IMR-90 (cell line): ENCODE measurements around the gene RAB1A. TPM values are rescaled to one million over a fixed set of nuclear protein-coding genes. Genes with fewer than 3 reads are reported as not detected.

Experiments
- ATAC-seq: fragments of 200-7000 bp; cut with Tn5 transposase; 2 replicates; pipeline ENCODE4 v1.9.1; 2020; ENCODE audit warnings: low read depth, mild to moderate bottlenecking, moderate library complexity
- BruUV-seq: library from RNA; stranded (reverse); fragments of 400-500 nt; replicated peaks from 2 replicates; lab custom pipeline; 2021; lab: Mats Ljungman, UMichigan
- CTCF ChIA-PET: fragments of 300-600 bp; formaldehyde crosslinking; extraction: SDS; loops from one replicate; lab custom pipeline; 2021; ENCODE audit warnings: antibody characterized with exemption; lab: Yijun Ruan, JAX
- POLR2A ChIA-PET: fragments of 300-600 bp; sonication (Branson Sonifier 250); formaldehyde crosslinking; loops from one replicate; lab custom pipeline; 2022; ENCODE audit warnings: antibody characterized with exemption; ENCODE audit not compliant: unreplicated experiment; lab: Charles Lee
- DNase-seq: peaks from one replicate; pipeline ENCODE4 v3.0.0; 2013
- H2AFZ ChIP-seq: replicated peaks from 2 replicates; pipeline ENCODE3; 2013; ENCODE audit warnings: low read length, mild to moderate bottlenecking; ENCODE audit not compliant: poor library complexity
- H2AK5ac ChIP-seq: 2 replicates; pipeline ENCODE4 v1.6.1; 2013; ENCODE audit warnings: low read depth, low read length, inconsistent platforms
- H2AK9ac ChIP-seq: replicated peaks from 2 replicates; pipeline ENCODE3; 2013; ENCODE audit warnings: mild to moderate bottlenecking, low read depth, low read length, moderate library complexity; ENCODE audit not compliant: poor library complexity
- H2BK120ac ChIP-seq: 2 replicates; pipeline ENCODE4 v1.6.1; 2013; ENCODE audit warnings: low read depth, low read length, inconsistent platforms
- H2BK15ac ChIP-seq: 3 replicates; pipeline ENCODE4 v1.6.1; 2013; ENCODE audit warnings: low read depth, low read length, inconsistent platforms
- H2BK20ac ChIP-seq: 2 replicates; pipeline ENCODE4 v1.6.1; 2013; ENCODE audit warnings: low read depth, mild to moderate bottlenecking, inconsistent platforms, low read length, moderate library complexity
- H2BK5ac ChIP-seq: 2 replicates; pipeline ENCODE4 v1.6.1; 2013; ENCODE audit warnings: mild to moderate bottlenecking, low read depth, low read length, inconsistent platforms; ENCODE audit not compliant: poor library complexity, severe bottlenecking
- H3K14ac ChIP-seq: replicated peaks from 2 replicates; pipeline ENCODE4 v1.6.1; 2013; ENCODE audit warnings: low read depth, low read length, inconsistent platforms
- H3K18ac ChIP-seq: 2 replicates; pipeline ENCODE4 v1.6.1; 2013; ENCODE audit warnings: low read depth, low read length, control low read depth
- H3K23ac ChIP-seq: 2 replicates; pipeline ENCODE4 v1.6.1; 2013; ENCODE audit warnings: low read depth, low read length, inconsistent platforms
- H3K27ac ChIP-seq: 2 replicates; pipeline ENCODE4 v1.5.1; 2013; ENCODE audit warnings: mild to moderate bottlenecking, control low read depth, low read length; ENCODE audit not compliant: insufficient read depth
- H3K27me3 ChIP-seq: 2 replicates; pipeline ENCODE4 v1.6.1; 2013; ENCODE audit warnings: low read length; ENCODE audit not compliant: control insufficient read depth, insufficient read depth
- H3K36me3 ChIP-seq: 2 replicates; pipeline ENCODE4 v1.6.1; 2013; ENCODE audit warnings: low read length, mixed read lengths; ENCODE audit not compliant: control insufficient read depth, insufficient read depth
- H3K4ac ChIP-seq: 2 replicates; pipeline ENCODE4 v1.6.1; 2013; ENCODE audit warnings: low read depth, low read length, inconsistent platforms
- H3K4me1 ChIP-seq: 2 replicates; pipeline ENCODE4 v1.6.1; 2013; ENCODE audit warnings: low read length, mixed read lengths; ENCODE audit not compliant: control insufficient read depth, insufficient read depth
- H3K4me2 ChIP-seq: 2 replicates; pipeline ENCODE4 v1.6.1; 2013; ENCODE audit warnings: low read depth, mild to moderate bottlenecking, control low read depth, low read length, moderate library complexity
- H3K4me3 ChIP-seq: 2 replicates; pipeline ENCODE4 v1.5.1; 2013; ENCODE audit warnings: low read depth, mild to moderate bottlenecking, control low read depth, low read length, moderate library complexity; ENCODE audit not compliant: insufficient read depth
- H3K56ac ChIP-seq: 2 replicates; pipeline ENCODE4 v1.6.1; 2013; ENCODE audit warnings: low read length, inconsistent platforms; ENCODE audit not compliant: insufficient read depth; ENCODE audit errors: extremely low read depth
- H3K79me1 ChIP-seq, 2 experiments: 2 replicates each; pipeline ENCODE4 v1.6.1; 2013; ENCODE audit warnings: low read length in 2 of 2, inconsistent platforms in 1 of 2, low read depth in 1 of 2
- H3K9ac ChIP-seq: 2 replicates; pipeline ENCODE4 v1.6.1; 2013; ENCODE audit warnings: low read depth, low read length, control low read depth
- H3K9me1 ChIP-seq: 2 replicates; pipeline ENCODE4 v1.6.1; 2013; ENCODE audit warnings: low read length, inconsistent platforms; ENCODE audit not compliant: insufficient read depth
- H3K9me3 ChIP-seq: 2 replicates; pipeline ENCODE4 v1.6.1; 2013; ENCODE audit warnings: low read length; ENCODE audit not compliant: control insufficient read depth, insufficient read depth
- H4K20me1 ChIP-seq: 2 replicates; pipeline ENCODE4 v1.6.1; 2013; ENCODE audit warnings: low read length, inconsistent platforms; ENCODE audit not compliant: insufficient read depth
- H4K5ac ChIP-seq: 2 replicates; pipeline ENCODE4 v1.6.1; 2013; ENCODE audit warnings: mild to moderate bottlenecking, low read depth, low read length, control low read depth
- H4K8ac ChIP-seq, 2 experiments: 2 replicates each; pipeline ENCODE4 v1.6.1; 2013; ENCODE audit warnings: low read depth in 2 of 2, low read length in 2 of 2, control low read depth in 1 of 2, inconsistent platforms in 1 of 2
- H4K91ac ChIP-seq: 2 replicates; pipeline ENCODE4 v1.6.1; 2013; ENCODE audit warnings: low read depth, low read length, inconsistent platforms; ENCODE audit not compliant: insufficient read depth
- BHLHE40 ChIP-seq: fragments of 150-350 bp; IDR thresholded peaks from 2 replicates; pipeline ENCODE4 v1.6.1; 2016; ENCODE audit warnings: mild to moderate bottlenecking, low read depth, low read length
- CEBPB ChIP-seq: IDR thresholded peaks from 2 replicates; pipeline ENCODE4 v1.6.1; 2012; ENCODE audit warnings: low read depth, low read length, improper control_type of control experiment
- CHD1 ChIP-seq: IDR thresholded peaks from 2 replicates; pipeline ENCODE4 v1.6.1; 2012; ENCODE audit warnings: low read depth, low read length, improper control_type of control experiment
- ELK1 ChIP-seq: fragments of 150-350 bp; IDR thresholded peaks from 2 replicates; pipeline ENCODE4 v1.6.1; 2016; ENCODE audit warnings: low read depth, mild to moderate bottlenecking, low read length, moderate library complexity, borderline replicate concordance
- MAFK ChIP-seq: IDR thresholded peaks from 2 replicates; pipeline ENCODE4 v1.6.1; 2012; ENCODE audit warnings: low read depth, low read length, improper control_type of control experiment
- MXI1 ChIP-seq: IDR thresholded peaks from 2 replicates; pipeline ENCODE4 v1.6.1; 2012; ENCODE audit warnings: low read depth, mild to moderate bottlenecking, low read length, moderate library complexity, borderline replicate concordance
- NFE2L2 ChIP-seq: fragments of 150-350 bp; IDR thresholded peaks from 2 replicates; pipeline ENCODE4 v1.6.1; 2016; ENCODE audit warnings: low read depth, mild to moderate bottlenecking, low read length
- RAD21 ChIP-seq: IDR thresholded peaks from 2 replicates; pipeline ENCODE4 v1.6.1; 2012; ENCODE audit warnings: low read length, improper control_type of control experiment
- RCOR1 ChIP-seq: IDR thresholded peaks from 2 replicates; pipeline ENCODE4 v1.6.1; 2012; ENCODE audit warnings: mild to moderate bottlenecking, low read length, improper control_type of control experiment; ENCODE audit not compliant: insufficient replicate concordance
- RFX5 ChIP-seq: IDR thresholded peaks from 2 replicates; pipeline ENCODE4 v1.8.0; 2012; ENCODE audit warnings: low read depth, mild to moderate bottlenecking, low read length, moderate library complexity
- SMC3 ChIP-seq: fragments of 150-350 bp; IDR thresholded peaks from 2 replicates; pipeline ENCODE4 v1.6.1; 2016; ENCODE audit warnings: low read depth, mild to moderate bottlenecking, antibody characterized with exemption, low read length, moderate library complexity
- WGBS, 2 experiments: methylation state at CpG; one replicate each; pipeline versions ENCODE4 v1.1.5 to v1.1.7; 2013; ENCODE audit warnings: missing lambda C conversion rate in 2 of 2; ENCODE audit not compliant: insufficient read length in 1 of 2; ENCODE audit errors: extremely low coverage in 2 of 2; 5-methylcytosine and 5-hydroxymethylcytosine counted together
- dilution Hi-C: fragments of 300-500 bp; cut with HindIII; formaldehyde crosslinking; loops from one replicate; pipeline ENCODE4 v1.14.3; 2018; ENCODE audit warnings: low sequenced_read_pairs; ENCODE audit not compliant: unreplicated experiment
- in situ Hi-C: fragments of 300-500 bp; cut with MboI; formaldehyde crosslinking; loops from 3 replicates; pipeline ENCODE4 v1.14.3; 2019; ENCODE audit warnings: low sequenced_read_pairs, inconsistent platforms, mixed read lengths
- intact Hi-C: fragments of 100-400 bp; cut with micrococcal nuclease; formaldehyde crosslinking; loops from 2 replicates; pipeline ENCODE4 v1.10.0; 2022
- polyA plus RNA-seq, 3 experiments: library from polyadenylated mRNA; depleted of rRNA; stranded (reverse); fragments of >200 nt; gene quantifications; 2 replicates each; pipeline ENCODE4 v1.2.3, GENCODE V29; 2012; ENCODE audit warnings: low replicate concordance in 1 of 3
- total RNA-seq: library from RNA; depleted of rRNA; stranded (reverse); fragments of >200 nt; gene quantifications from 2 replicates; pipeline ENCODE4 v1.2.3, GENCODE V29; 2012
- TF ChIP-seq, protein P1 (sequence below): conservative IDR thresholded peaks from 2 replicates; pipeline ENCODE4 v1.5.1; 2012; ENCODE audit warnings: mild to moderate bottlenecking, low read depth, low read length, improper control_type of control experiment

RAB1A gene
- total and polyA plus RNA-seq, 2 of the 4 experiments (the other 2 are of a cell fraction) = 114 to 169 TPM

- ChIA-PET POLR2A (interaction anchor here (0.6 to 0.8 kb wide), 4 partner anchors 77 to 484 kb away, joined by 3 to 5 read pairs (median 4); no protein-coding TSS in a partner anchor), CTCF (interaction anchor here (0.5 to 1.5 kb wide), 10 partner anchors 9 to 200 kb away, joined by 3 to 6 read pairs (median 3); partner anchors contain the start of gene CEP68)
- DNase-seq (peak; percentile 96), ATAC-seq (peak; percentile 83)
- H2BK20ac ChIP-seq = peak overlapping the region; percentile 57; the same call in 1 of the 2 replicates
- peaks cover 34% of the 10 kb centered on the region for H3K9me1 ChIP-seq
- peaks cover 28% of the 10 kb centered on the region for H4K20me1 ChIP-seq
- 39% methylated on average over 6 of the region's 14 CpGs; no CpG with 5 or more reads in 1 of the 2 experiments for WGBS, 2 experiments
- H3K36me3 ChIP-seq = peaks cover 11% of the 10 kb centered on the region
- H3K9me3 ChIP-seq = no peaks in the 10 kb centered on the region
- H4K91ac ChIP-seq = peak overlapping the region; percentile 17; the same call in 1 of the 2 replicates
- peak overlapping the region in 1 of 2 experiments; percentile 6; a peak in 1 of 4 replicates for H4K8ac ChIP-seq
- H3K56ac ChIP-seq = no peak overlapping the region
- no peak overlapping the region for H2BK15ac ChIP-seq
- H3K27me3 ChIP-seq = no peaks in the 10 kb centered on the region
- peak overlapping the region; percentile 75 for H2BK5ac ChIP-seq
- dilution Hi-C loops (no loop called here), intact Hi-C loops (loop anchor here (2.0 to 10.0 kb wide), 2 partner anchors 122 to 370 kb away; partner anchors contain the start of gene SPRED2), in situ Hi-C loops (loop anchor here (25.0 kb wide), 1 partner anchor 497 kb away; no protein-coding TSS in a partner anchor)
- H3K14ac ChIP-seq = peak overlapping the region; percentile 76
- peak overlapping the region; percentile 35; the same call in 1 of the 2 replicates for H3K27ac ChIP-seq
- H3K18ac ChIP-seq = no peak overlapping the region
- H3K9ac ChIP-seq = 0 out of 2 replicates have a peak overlapping the region, but pooled peaks have one; percentile 0
- H3K4ac ChIP-seq = peak overlapping the region; percentile 47; the same call in 1 of the 2 replicates
- peaks cover 25 to 83% of the 10 kb centered on the region in 2 experiments for H3K79me1 ChIP-seq
- H4K5ac ChIP-seq = no peak overlapping the region
- peak overlapping the region; percentile 51 for H2AK5ac ChIP-seq
- peaks cover 26% of the 10 kb centered on the region for H3K4me1 ChIP-seq
- H2AFZ ChIP-seq = peak overlapping the region; percentile 46
- BruUV-seq = no TSS peak
- H2BK120ac ChIP-seq = peak overlapping the region; percentile 26; the same call in 1 of the 2 replicates
- H2AK9ac ChIP-seq = peak overlapping the region; percentile 28
- H3K4me2 ChIP-seq = peak overlapping the region; percentile 75
- no peak overlapping the region for H3K23ac ChIP-seq
- H3K4me3 ChIP-seq = no peak overlapping the region
- TF ChIP-seq RFX5 (no peak), MXI1 (peak; percentile 68; the same call in 1 of the 2 replicates), CEBPB (peak; percentile 65), BHLHE40 (no peak; the same call in 1 of the 2 replicates), CHD1 (no peak), NFE2L2 (peak; percentile 41; the same call in 1 of the 2 replicates), SMC3 (peak; percentile 50), ELK1 (no peak), RCOR1 (no peak), MAFK (peak; percentile 73), RAD21 (peak; percentile 62)
- TF ChIP-seq, protein P1, sequence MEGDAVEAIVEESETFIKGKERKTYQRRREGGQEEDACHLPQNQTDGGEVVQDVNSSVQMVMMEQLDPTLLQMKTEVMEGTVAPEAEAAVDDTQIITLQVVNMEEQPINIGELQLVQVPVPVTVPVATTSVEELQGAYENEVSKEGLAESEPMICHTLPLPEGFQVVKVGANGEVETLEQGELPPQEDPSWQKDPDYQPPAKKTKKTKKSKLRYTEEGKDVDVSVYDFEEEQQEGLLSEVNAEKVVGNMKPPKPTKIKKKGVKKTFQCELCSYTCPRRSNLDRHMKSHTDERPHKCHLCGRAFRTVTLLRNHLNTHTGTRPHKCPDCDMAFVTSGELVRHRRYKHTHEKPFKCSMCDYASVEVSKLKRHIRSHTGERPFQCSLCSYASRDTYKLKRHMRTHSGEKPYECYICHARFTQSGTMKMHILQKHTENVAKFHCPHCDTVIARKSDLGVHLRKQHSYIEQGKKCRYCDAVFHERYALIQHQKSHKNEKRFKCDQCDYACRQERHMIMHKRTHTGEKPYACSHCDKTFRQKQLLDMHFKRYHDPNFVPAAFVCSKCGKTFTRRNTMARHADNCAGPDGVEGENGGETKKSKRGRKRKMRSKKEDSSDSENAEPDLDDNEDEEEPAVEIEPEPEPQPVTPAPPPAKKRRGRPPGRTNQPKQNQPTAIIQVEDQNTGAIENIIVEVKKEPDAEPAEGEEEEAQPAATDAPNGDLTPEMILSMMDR = peak; percentile 52
Measured at GRCh38 chr2:65064728-65065552, 65.0 kb downstream of the RAB1A start.
